ENCODE results near the gene COL6A1.
A peak's percentile ranks its signal among the peaks of the same experiment; 100 is the strongest.

COL6A1 gene

GRCh38 chr21:46012154-46012553 lies 30.6 kb downstream of the COL6A1 start:
- no peaks in the 10 kb centered on the region for H3K36me3 ChIP-seq (ENCODE audit: control insufficient read depth in 4 of 4, insufficient read depth in 4 of 4, low read length in 3 of 4)
- CTCF ChIA-PET, result no interaction called here

GRCh38 chr21:46014828-46015227 lies 33.3 kb downstream of the COL6A1 start:
- WGBS (ENCODE audit: insufficient coverage), result 44% methylated on average over 2 of the region's 2 CpGs

More at GRCh38 chr21:46012154-46012553, 30.6 kb downstream of the COL6A1 start:
- WGBS (ENCODE audit: insufficient coverage), result no CpG with 5 or more reads among the region's 4 CpGs
- Histone ChIP-seq H3K27ac (ENCODE audit: insufficient read depth in 1 of 2, low read depth in 1 of 2, low read length in 2 of 2, poor library complexity in 1 of 2, severe bottlenecking in 2 of 2) (no peak overlapping the region), H3K27me3 (replicated peaks in 2 of 5; ENCODE audit: control insufficient read depth in 4 of 5, insufficient read depth in 5 of 5, low read length in 4 of 5) (peaks cover 0 to 8% (median 4%) of the 10 kb centered on the region in 5 experiments), H3K4me3 (ENCODE audit: control insufficient read depth in 1 of 7, extremely low read depth in 1 of 7, insufficient read depth in 4 of 7, low read depth in 2 of 7, low read length in 6 of 7) (no peak overlapping the region), H3K4me1 (ENCODE audit: control extremely low read depth in 1 of 4, control insufficient read depth in 4 of 4, insufficient read depth in 4 of 4, low read length in 3 of 4) (no peaks in the 10 kb centered on the region), H3K9me3 (ENCODE audit: control extremely low read depth in 1 of 5, control insufficient read depth in 4 of 5, insufficient read depth in 2 of 5, low read depth in 1 of 5, low read length in 4 of 5) (peaks cover 2 to 15% (median 5%) of the 10 kb centered on the region in 5 experiments)
- no peak for DNase-seq
- POLR2A ChIA-PET, result no interaction called here

GRCh38 chr21:46017148-46017547 lies 35.6 kb downstream of the COL6A1 start:
- Histone ChIP-seq H3K27ac (ENCODE audit: insufficient read depth in 1 of 2, low read depth in 1 of 2, low read length in 2 of 2, poor library complexity in 1 of 2, severe bottlenecking in 2 of 2) (no peak overlapping the region), H3K27me3 (replicated peaks in 2 of 5; ENCODE audit: control insufficient read depth in 4 of 5, insufficient read depth in 5 of 5, low read length in 4 of 5) (peaks cover 0 to 18% (median 7%) of the 10 kb centered on the region in 5 experiments), H3K4me3 (ENCODE audit: control insufficient read depth in 1 of 7, extremely low read depth in 1 of 7, insufficient read depth in 4 of 7, low read depth in 2 of 7, low read length in 6 of 7) (no peak overlapping the region), H3K36me3 (ENCODE audit: control insufficient read depth in 4 of 4, insufficient read depth in 4 of 4, low read length in 3 of 4) (no peaks in the 10 kb centered on the region), H3K4me1 (ENCODE audit: control extremely low read depth in 1 of 4, control insufficient read depth in 4 of 4, insufficient read depth in 4 of 4, low read length in 3 of 4) (no peaks in the 10 kb centered on the region), H3K9me3 (ENCODE audit: control extremely low read depth in 1 of 5, control insufficient read depth in 4 of 5, insufficient read depth in 2 of 5, low read depth in 1 of 5, low read length in 4 of 5) (peaks cover 0 to 5% (median 0%) of the 10 kb centered on the region in 5 experiments)
- CTCF ChIA-PET, result interaction anchor here (1.1 kb wide), 1 partner anchor 11 kb away, joined by 3 read pairs; no protein-coding TSS in a partner anchor
- DNase-seq, result peak in 1 of 3 donors; percentile 3
- POLR2A ChIA-PET, result no interaction called here

More at GRCh38 chr21:46014828-46015227, 33.3 kb downstream of the COL6A1 start:
- H3K27me3 ChIP-seq (replicated peaks in 2 of 5; ENCODE audit: control insufficient read depth in 4 of 5, insufficient read depth in 5 of 5, low read length in 4 of 5), result peaks cover 0 to 14% (median 7%) of the 10 kb centered on the region in 5 experiments
- POLR2A ChIA-PET, result no interaction called here
- no peak for DNase-seq
- no peaks in the 10 kb centered on the region for H3K4me1 ChIP-seq (ENCODE audit: control extremely low read depth in 1 of 4, control insufficient read depth in 4 of 4, insufficient read depth in 4 of 4, low read length in 3 of 4)
- no peak overlapping the region for H3K4me3 ChIP-seq (ENCODE audit: control insufficient read depth in 1 of 7, extremely low read depth in 1 of 7, insufficient read depth in 4 of 7, low read depth in 2 of 7, low read length in 6 of 7)
- no peaks in the 10 kb centered on the region for H3K36me3 ChIP-seq (ENCODE audit: control insufficient read depth in 4 of 4, insufficient read depth in 4 of 4, low read length in 3 of 4)
- CTCF ChIA-PET, result interaction anchor here (0.7 kb wide), 1 partner anchor 46 kb away, joined by 3 read pairs; no protein-coding TSS in a partner anchor
- H3K27ac ChIP-seq (ENCODE audit: insufficient read depth in 1 of 2, low read depth in 1 of 2, low read length in 2 of 2, poor library complexity in 1 of 2, severe bottlenecking in 2 of 2), result no peak overlapping the region
- H3K9me3 ChIP-seq (ENCODE audit: control extremely low read depth in 1 of 5, control insufficient read depth in 4 of 5, insufficient read depth in 2 of 5, low read depth in 1 of 5, low read length in 4 of 5), result peaks cover 0 to 5% (median 0%) of the 10 kb centered on the region in 5 experiments

GRCh38 chr21:46017695-46018094 lies 36.1 kb downstream of the COL6A1 start:
- 100% methylated on average over 1 of the region's 4 CpGs for WGBS (ENCODE audit: insufficient coverage)
- ChIA-PET CTCF (interaction anchor here (1.1 kb wide), 1 partner anchor 10 kb away, joined by 3 read pairs; no protein-coding TSS in a partner anchor), POLR2A (no interaction called here)
- H3K27me3 ChIP-seq (replicated peaks in 2 of 5; ENCODE audit: control insufficient read depth in 4 of 5, insufficient read depth in 5 of 5, low read length in 4 of 5), result peaks cover 0 to 17% (median 7%) of the 10 kb centered on the region in 5 experiments
- no peaks in the 10 kb centered on the region for H3K4me1 ChIP-seq (ENCODE audit: control extremely low read depth in 1 of 4, control insufficient read depth in 4 of 4, insufficient read depth in 4 of 4, low read length in 3 of 4)
- peaks cover 0 to 5% (median 0%) of the 10 kb centered on the region in 5 experiments for H3K9me3 ChIP-seq (ENCODE audit: control extremely low read depth in 1 of 5, control insufficient read depth in 4 of 5, insufficient read depth in 2 of 5, low read depth in 1 of 5, low read length in 4 of 5)
- no peak overlapping the region for H3K27ac ChIP-seq (ENCODE audit: insufficient read depth in 1 of 2, low read depth in 1 of 2, low read length in 2 of 2, poor library complexity in 1 of 2, severe bottlenecking in 2 of 2)
- no peak overlapping the region for H3K4me3 ChIP-seq (ENCODE audit: control insufficient read depth in 1 of 7, extremely low read depth in 1 of 7, insufficient read depth in 4 of 7, low read depth in 2 of 7, low read length in 6 of 7)
- H3K36me3 ChIP-seq (ENCODE audit: control insufficient read depth in 4 of 4, insufficient read depth in 4 of 4, low read length in 3 of 4), result no peaks in the 10 kb centered on the region
- DNase-seq, result no peak

- H3K36me3 ChIP-seq (ENCODE audit: control insufficient read depth in 4 of 4, insufficient read depth in 4 of 4, low read length in 3 of 4), result no peaks in the 10 kb centered on the region
- no peaks in the 10 kb centered on the region for H3K4me1 ChIP-seq (ENCODE audit: control extremely low read depth in 1 of 4, control insufficient read depth in 4 of 4, insufficient read depth in 4 of 4, low read length in 3 of 4)
- POLR2A ChIA-PET, result no interaction called here
- 67% methylated on average over 3 of the region's 3 CpGs for WGBS (ENCODE audit: insufficient coverage)
- no peak overlapping the region for H3K27ac ChIP-seq (ENCODE audit: insufficient read depth in 1 of 2, low read depth in 1 of 2, low read length in 2 of 2, poor library complexity in 1 of 2, severe bottlenecking in 2 of 2)
- DNase-seq, result peak; percentile 11 to 22 (median 15)
- no peak overlapping the region for H3K4me3 ChIP-seq (ENCODE audit: control insufficient read depth in 1 of 7, extremely low read depth in 1 of 7, insufficient read depth in 4 of 7, low read depth in 2 of 7, low read length in 6 of 7)
- CTCF ChIA-PET, result no interaction called here
- H3K27me3 ChIP-seq (replicated peaks in 2 of 5; ENCODE audit: control insufficient read depth in 4 of 5, insufficient read depth in 5 of 5, low read length in 4 of 5), result peaks cover 0 to 16% (median 7%) of the 10 kb centered on the region in 5 experiments
- H3K9me3 ChIP-seq (ENCODE audit: control extremely low read depth in 1 of 5, control insufficient read depth in 4 of 5, insufficient read depth in 2 of 5, low read depth in 1 of 5, low read length in 4 of 5), result peaks cover 0 to 5% (median 0%) of the 10 kb centered on the region in 5 experiments
Observed at GRCh38 chr21:46018615-46019014, 37.0 kb downstream of the COL6A1 start.

GRCh38 chr21:46020581-46020980 lies 39.0 kb downstream of the COL6A1 start:
- no peak overlapping the region for H3K27ac ChIP-seq (ENCODE audit: insufficient read depth in 1 of 2, low read depth in 1 of 2, low read length in 2 of 2, poor library complexity in 1 of 2, severe bottlenecking in 2 of 2)
- H3K4me1 ChIP-seq (ENCODE audit: control extremely low read depth in 1 of 4, control insufficient read depth in 4 of 4, insufficient read depth in 4 of 4, low read length in 3 of 4), result no peaks in the 10 kb centered on the region
- H3K36me3 ChIP-seq (ENCODE audit: control insufficient read depth in 4 of 4, insufficient read depth in 4 of 4, low read length in 3 of 4), result no peaks in the 10 kb centered on the region
- peaks cover 0 to 5% (median 0%) of the 10 kb centered on the region in 5 experiments for H3K9me3 ChIP-seq (ENCODE audit: control extremely low read depth in 1 of 5, control insufficient read depth in 4 of 5, insufficient read depth in 2 of 5, low read depth in 1 of 5, low read length in 4 of 5)
- ChIA-PET POLR2A (no interaction called here), CTCF (interaction anchor here (2.1 kb wide), 1 partner anchor 50 kb away, joined by 6 read pairs; no protein-coding TSS in a partner anchor)
- no peak for DNase-seq
- 94% methylated on average over 5 of the region's 6 CpGs for WGBS (ENCODE audit: insufficient coverage)
- peaks cover 0 to 21% (median 3%) of the 10 kb centered on the region in 5 experiments for H3K27me3 ChIP-seq (replicated peaks in 2 of 5; ENCODE audit: control insufficient read depth in 4 of 5, insufficient read depth in 5 of 5, low read length in 4 of 5)
- no peak overlapping the region for H3K4me3 ChIP-seq (ENCODE audit: control insufficient read depth in 1 of 7, extremely low read depth in 1 of 7, insufficient read depth in 4 of 7, low read depth in 2 of 7, low read length in 6 of 7)

- Histone ChIP-seq H3K9me3 (ENCODE audit: control extremely low read depth in 1 of 5, control insufficient read depth in 4 of 5, insufficient read depth in 2 of 5, low read depth in 1 of 5, low read length in 4 of 5) (peaks cover 0 to 3% (median 0%) of the 10 kb centered on the region in 5 experiments), H3K36me3 (ENCODE audit: control insufficient read depth in 4 of 4, insufficient read depth in 4 of 4, low read length in 3 of 4) (no peaks in the 10 kb centered on the region), H3K4me1 (ENCODE audit: control extremely low read depth in 1 of 4, control insufficient read depth in 4 of 4, insufficient read depth in 4 of 4, low read length in 3 of 4) (no peaks in the 10 kb centered on the region), H3K27ac (ENCODE audit: insufficient read depth in 1 of 2, low read depth in 1 of 2, low read length in 2 of 2, poor library complexity in 1 of 2, severe bottlenecking in 2 of 2) (no peak overlapping the region), H3K27me3 (replicated peaks in 2 of 5; ENCODE audit: control insufficient read depth in 4 of 5, insufficient read depth in 5 of 5, low read length in 4 of 5) (peaks cover 0 to 21% (median 3%) of the 10 kb centered on the region in 5 experiments), H3K4me3 (ENCODE audit: control insufficient read depth in 1 of 7, extremely low read depth in 1 of 7, insufficient read depth in 4 of 7, low read depth in 2 of 7, low read length in 6 of 7) (no peak overlapping the region)
- WGBS (ENCODE audit: insufficient coverage), result 95% methylated on average over 6 of the region's 7 CpGs
- DNase-seq, result no peak
- ChIA-PET CTCF (interaction anchor here (1.8 to 2.1 kb wide), 2 partner anchors 12 to 51 kb away, joined by 6 to 9 read pairs; no protein-coding TSS in a partner anchor), POLR2A (no interaction called here)
Observed at GRCh38 chr21:46021398-46021797, 39.8 kb downstream of the COL6A1 start.
